ENCODE measurements around the gene PRAME.
"Not testable (repeated sequence)": the region's sequence is repeated elsewhere in the genome, so short reads cannot be mapped to it uniquely, and the experiment has no call there.

Gene PRAME

DNA sequence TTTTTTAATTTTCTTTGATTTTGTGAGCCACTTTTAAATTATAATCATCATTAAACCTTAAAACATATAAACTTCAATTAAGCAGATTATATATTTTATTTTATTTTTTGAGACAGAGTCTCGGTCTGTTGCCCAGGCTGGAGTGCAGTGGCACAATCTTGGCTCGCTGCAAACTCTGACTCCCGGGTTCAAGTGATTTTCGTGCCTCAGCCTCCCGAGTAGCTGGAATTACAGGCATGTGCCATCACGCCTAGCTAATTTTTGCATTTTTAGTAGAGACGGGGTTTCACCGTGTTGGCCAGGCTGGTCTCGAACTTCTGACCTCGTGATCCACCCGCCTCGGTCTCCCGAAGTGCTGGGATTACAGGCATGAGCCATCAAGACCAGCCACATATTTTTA lies 22.5 kb upstream of the PRAME start:
- in situ Hi-C loops (cut with HindIII; ENCODE audit: low sequenced_read_pairs): not testable (repeated sequence)

DNA sequence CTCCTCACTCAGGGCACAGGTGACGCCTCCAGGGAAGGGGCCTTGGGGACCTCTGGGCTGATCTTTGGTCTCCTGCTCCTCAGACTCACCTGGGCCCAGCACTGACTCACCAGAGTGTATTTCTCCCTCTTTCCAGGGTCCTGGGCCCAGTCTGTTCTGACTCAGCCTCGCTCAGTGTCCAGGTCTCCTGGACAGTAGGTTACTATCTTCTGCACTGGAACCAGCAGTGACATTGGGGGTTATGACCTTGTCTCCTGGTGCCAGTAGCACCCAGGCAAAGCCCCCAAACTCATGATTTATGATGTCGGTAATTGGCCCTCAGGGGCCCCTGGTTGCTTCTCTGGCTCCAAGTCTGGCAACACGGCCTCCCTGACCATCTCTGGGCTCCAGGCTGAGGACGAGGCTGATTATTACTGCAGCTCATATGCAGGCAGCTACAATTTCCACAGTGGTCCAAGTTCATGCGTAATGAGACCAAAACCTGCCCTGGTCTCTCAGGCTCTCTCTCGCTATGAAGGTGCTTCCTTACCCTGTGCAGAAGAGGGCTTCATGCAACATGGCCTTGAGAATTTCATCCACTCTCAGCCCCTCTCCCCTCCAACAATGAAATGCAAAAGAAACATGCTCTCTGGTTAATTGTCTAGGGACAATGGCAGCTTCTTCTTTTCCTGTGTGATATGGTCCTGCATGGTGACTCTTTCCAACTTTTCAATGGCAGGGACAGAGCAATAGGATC lies 21.0 kb upstream of the PRAME start:
- in situ Hi-C loops (cut with HindIII; ENCODE audit: low sequenced_read_pairs): no loop called here

DNA sequence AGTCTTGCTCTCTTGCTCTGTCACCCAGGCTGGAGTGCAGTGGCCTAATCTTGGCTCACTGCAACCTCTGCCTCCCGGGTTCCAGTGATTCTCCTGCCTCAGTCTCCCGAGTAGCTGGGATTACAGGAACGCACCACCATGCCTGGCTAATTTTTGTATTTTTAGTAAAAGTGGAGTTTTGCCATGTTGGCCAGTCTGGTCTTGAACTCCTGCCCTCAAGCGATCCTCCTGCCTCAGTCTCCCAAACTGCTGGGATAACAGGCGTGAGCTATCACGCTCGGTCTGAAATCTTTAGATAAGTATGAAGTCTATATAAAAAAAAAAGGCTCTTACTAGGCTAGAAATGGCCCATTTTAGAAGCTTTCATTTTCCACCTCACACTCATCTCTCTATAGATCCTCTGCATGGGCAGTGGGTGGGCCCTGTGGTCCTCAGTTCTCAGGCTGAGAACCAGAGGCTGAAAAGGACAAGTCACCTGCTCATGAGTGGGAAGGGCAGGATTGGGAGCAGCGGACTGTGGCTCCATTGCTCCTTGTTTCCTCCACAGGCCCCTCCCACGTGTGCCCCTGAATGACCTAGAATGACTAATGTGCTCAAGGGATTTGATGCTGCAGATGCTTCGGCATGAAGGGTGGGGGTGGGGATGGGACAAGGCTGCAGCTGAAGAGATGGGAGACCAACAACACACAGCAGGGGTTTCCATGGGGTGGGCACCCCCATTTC lies 19.8 kb upstream of the PRAME start:
- in situ Hi-C loops (cut with HindIII; ENCODE audit: low sequenced_read_pairs): no loop called here

DNA sequence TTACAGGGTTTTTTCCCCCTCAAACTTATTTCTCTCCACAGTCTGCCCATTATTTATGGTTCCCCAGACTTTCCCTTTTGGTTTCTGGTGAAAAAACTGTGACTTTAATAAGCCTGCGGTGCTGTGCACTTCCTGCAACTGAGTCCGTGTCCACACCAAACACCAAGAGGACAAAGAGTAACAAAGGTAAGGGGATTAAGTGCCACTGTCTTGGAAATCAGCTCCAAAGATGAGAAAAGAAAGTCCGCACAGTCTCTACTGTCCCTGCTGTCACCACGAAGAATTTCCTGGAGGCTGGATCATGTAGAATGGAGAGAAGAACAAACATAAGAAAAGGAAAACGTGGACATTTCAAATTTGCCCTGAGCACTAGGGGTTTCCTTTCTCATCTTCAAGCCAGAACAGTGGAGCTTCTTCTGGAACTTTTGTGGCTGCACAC lies 17.9 kb upstream of the PRAME start:
- in situ Hi-C loops (cut with HindIII; ENCODE audit: low sequenced_read_pairs): no loop called here

DNA sequence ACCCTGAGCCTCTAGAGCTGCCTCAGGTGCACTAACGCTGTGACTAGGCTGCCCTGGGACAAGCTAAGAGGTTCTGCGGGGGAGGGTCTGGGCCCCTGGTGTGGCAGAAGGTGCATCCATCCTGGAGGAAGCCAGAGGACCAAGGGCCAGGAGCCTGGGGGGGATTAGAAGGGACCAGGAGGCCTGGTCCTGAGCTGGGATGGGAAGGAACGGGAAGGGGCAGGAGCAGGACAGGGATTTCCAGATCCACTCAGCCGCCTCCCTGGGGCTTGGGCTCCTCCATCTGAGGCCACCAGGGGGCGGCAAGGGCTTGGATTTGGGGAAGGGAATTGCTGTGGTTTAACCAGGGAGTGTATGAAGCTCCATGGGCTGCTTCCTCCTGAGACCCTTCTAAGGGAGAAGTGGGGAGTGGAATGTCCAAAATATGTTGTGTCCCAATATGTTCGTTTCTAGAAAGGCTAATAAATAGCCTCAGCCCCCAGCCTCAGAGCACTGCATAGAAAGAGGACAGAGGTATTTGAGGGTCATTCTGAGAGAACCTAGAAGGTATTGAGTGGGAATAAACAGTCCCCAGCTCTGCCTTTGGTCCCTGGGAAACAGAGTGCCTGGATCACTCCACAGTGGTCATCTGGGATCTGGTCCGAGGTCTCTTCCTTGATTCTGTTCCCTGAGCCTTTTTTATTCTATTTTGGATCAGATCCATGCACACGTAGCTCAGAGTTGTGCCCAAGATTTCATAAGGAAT lies 17.4 kb upstream of the PRAME start:
- in situ Hi-C loops (cut with HindIII; ENCODE audit: low sequenced_read_pairs): no loop called here

DNA sequence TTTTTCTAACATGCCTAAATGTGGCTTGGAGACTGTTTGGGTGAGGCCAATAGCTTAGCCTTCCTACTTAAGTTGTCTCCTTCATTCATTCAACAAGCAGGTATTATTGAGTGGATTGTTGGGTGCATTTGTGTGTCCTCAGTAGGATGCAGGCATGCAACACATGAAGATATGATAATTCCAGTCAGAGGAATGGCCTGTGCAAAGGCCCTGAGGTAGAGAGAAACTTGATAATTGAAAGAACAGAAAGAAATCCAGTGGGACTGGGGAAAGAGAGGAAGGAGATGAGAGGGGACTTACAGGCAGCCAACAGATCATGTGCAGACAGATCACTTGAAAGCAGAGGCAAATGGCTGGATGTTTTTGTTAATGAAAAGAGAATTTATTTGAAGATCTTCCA lies 15.3 kb upstream of the PRAME start:
- in situ Hi-C loops (cut with HindIII; ENCODE audit: low sequenced_read_pairs): no loop called here

DNA sequence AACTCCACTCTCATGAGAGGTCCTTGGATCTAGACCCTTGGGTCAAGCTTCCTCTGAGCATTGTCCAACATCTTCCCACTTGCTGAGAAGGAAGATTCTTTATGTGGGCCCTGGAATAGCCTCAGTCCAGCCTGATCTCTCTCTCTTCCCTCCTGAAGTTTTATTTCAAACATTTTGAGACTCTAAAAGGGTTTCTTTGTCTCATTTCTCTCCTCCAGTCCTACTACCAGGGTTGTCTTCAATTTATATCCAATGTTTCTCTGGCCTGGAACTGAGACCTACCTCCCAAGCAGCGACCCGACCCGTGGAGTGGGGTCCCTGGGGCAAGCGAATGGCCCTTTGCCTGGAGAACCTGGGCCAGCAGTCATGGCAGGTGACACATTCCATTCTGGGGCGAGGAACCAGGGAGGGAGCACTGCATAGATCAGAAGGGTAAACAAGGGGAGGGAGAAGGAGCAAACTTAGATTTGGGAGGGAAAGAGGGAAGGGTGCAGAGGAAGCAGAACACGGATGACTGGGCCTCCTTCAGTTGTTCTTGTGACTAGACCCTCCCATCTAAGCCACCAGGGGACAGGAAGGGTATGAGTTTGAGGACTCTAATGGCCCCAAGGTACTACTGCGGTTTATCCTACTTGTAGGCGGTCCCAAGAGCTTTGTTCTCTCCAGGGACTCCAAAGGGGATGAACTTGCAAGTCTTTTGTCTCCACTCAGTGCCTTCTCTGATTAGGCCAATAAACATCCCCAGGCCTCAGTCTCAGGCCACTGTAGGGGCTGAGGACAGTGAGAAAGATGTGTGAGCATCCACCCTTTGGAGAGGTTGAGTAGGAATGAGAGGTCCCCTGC lies 14.2 kb upstream of the PRAME start:
- in situ Hi-C loops (cut with HindIII; ENCODE audit: low sequenced_read_pairs): no loop called here

DNA sequence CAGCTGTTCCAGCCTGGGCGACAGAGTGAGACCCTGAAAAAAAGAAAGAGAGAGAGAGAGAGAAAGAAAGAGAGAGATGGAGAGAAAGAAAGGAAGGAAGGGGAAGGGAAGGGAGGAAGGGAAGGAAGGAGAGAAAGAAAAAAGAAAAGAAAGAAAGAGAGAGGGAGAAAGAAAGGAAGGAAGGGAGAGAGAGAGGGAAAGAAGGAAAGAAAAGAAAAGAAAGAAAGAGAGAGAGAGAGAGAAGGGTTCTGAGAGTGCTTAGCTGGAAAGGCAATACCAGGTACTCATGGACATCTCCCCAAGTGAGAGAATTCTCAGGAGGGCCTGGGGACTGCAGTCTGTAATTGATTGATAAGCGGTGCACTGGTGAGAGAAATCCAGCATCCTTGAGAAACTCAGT lies 12.8 kb upstream of the PRAME start:
- in situ Hi-C loops (cut with HindIII; ENCODE audit: low sequenced_read_pairs): no loop called here

DNA sequence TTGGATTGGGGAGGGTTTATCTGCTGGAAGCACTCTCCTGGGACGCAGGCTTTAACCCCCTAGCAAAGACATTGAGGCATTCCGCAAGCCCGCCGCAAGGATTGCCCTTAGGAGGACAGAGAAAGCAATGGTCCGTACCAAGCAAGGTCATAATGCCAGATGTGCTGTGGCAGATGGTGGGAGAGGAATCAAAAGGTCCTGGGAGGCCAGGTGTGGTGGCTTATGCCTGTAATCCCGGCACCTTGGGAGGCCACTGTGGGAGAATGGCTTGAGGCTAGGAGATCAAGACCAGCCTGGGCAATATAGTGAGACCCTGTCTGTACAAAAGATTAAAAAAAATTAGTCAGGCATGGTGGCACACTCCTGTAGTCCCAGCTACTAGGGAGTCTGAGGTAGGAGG lies 12.4 kb upstream of the PRAME start:
- in situ Hi-C loops (cut with HindIII; ENCODE audit: low sequenced_read_pairs): no loop called here

DNA sequence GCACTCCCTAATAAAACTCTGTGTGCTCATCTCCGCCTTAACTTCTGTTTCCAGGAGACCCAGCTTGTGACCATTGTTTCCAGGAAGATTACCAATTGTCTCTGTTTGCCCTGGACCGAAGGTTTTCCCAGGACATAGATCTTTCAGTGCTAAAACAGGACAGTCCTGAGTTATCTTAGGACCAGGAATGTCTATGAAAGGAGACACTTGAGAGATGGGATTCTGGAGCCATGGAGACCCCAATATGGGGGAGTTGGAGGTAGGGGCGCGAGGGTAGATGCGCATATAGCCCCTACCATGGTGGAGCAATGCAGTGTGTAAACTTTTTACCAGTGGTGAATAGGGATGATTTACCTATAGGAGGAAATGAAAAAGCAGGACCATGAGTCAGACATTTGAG lies 10.2 kb upstream of the PRAME start:
- in situ Hi-C loops (cut with HindIII; ENCODE audit: low sequenced_read_pairs): no loop called here

DNA sequence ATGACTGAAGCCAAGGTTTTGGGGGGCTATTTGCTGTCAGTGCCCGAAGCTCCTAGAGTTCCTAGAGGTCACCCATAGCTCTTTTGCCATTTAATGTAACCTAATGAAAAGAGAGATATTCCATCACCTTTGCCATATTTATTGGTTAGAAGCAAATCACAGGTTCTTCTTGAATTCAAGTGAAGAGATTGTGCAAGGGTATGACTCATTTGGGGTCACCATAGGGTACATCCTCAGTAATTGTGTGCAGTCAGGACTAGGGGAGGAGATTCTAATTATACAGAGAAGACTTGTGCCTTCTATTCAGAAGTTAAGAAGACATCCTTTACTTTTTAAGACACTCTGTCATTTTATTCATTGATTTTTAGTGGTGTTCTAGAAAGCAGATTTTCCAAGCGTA lies 6.9 kb upstream of the PRAME start:
- in situ Hi-C loops (cut with HindIII; ENCODE audit: low sequenced_read_pairs): no loop called here

DNA sequence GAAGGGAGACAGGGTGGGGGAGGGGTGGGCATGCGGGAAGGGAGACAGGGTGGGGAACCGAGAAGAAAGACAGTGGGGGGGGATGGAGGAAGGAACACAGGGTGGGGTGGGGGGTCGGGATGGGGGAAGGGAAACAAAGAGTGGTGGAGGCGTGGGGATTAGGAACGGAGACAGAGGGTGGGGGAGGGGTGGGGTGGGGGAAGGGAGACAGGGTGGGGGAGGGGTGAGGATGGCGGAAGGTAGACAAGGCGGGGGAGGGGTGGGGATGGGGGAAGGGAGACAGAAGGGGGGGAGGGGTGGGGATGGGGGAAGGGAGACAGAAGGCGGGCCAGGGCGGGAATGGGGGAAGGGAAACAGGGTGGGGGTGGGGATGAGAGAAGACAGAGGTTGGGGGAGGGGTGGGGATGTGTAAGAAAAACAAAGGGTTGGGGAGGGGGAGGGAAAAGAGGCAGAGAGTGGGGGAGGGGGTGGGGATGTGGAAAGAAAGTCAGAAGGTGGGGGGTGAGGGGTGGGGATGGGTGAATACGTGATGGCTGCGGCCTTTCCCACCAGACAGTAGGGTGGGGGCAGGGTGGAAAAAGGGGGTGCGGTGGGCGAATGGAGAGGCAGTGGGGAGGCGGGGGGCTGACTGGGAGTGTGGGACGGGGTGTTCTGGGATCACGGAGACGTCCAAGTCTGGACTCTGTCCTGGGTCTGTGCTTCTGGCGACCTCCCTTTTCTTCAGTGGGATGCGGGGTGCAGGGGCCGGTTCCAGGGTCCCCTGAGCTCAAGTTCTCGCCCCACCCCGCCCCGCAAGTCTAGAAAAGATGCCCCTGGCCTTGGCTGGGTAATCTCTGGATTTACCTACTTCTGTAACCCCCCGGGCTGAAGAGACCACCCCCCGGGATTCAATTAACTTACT lies 744 bp downstream of the PRAME start:
- in situ Hi-C loops (cut with HindIII; ENCODE audit: low sequenced_read_pairs): no loop called here

DNA sequence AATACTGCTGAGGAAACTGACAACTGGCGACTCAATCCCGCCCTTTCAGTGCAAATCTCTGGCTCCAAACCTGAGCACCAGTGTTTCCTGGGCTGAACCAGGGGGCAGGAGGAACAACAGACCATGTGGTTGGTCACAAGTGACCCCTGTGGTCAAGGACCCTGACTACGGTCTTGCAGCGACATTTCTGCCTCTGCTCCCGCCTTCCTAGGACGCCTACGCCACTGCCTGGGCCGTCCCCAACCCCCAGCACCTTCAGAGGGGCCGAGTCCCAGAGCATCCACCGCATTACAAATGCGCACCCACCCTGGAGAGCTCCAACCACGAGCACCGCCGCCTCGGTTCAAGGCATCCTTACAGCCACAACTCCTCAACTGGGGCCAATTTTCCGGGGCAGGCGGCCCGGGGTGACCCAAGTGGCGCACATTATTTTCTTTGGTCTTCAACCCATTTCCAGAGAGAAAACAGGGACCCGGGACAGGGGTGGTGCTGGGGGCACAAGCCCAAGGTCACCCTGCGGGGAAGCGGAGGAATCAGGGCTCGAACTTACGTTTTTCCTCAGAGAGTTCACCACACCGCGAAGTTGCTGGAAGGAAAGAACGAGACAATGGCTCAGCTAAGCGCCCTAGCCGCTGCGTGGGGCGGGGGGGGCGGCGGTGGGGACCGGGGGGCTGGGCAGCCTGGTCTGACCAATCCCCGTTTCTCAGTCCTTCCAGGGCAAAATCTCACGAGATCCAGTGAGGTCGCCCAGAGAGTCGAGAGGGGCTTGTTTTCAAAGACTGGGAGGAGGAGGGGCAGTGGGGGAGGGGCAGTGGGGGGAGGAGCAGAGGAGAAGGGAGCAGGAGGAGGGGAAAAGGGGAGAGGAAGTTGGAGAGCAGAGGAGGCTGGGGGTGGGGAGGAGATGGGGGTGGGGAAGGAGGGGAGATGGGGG lies 1.8 kb downstream of the PRAME start:
- in situ Hi-C loops (cut with HindIII; ENCODE audit: low sequenced_read_pairs): no loop called here

DNA sequence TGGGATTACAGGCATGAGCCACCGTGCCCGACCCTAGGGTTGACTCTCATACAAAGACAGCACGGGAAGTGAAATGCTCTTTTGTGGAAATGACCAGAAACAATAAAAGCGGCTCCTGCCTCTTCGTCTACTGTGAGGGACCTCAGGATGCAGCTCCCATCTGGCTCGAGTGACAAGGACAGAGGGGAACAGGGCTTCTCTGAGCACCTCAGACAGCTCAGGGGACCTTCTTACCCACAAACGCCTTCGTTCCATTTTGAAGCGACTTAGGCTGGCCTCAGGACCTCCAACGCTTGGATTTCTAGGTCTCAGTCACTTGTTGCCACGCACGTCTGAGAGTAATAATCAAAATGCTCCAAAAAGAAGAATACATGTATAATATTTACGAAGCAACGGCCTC lies 2.5 kb downstream of the PRAME start:
- in situ Hi-C loops (cut with HindIII; ENCODE audit: low sequenced_read_pairs): no loop called here

DNA sequence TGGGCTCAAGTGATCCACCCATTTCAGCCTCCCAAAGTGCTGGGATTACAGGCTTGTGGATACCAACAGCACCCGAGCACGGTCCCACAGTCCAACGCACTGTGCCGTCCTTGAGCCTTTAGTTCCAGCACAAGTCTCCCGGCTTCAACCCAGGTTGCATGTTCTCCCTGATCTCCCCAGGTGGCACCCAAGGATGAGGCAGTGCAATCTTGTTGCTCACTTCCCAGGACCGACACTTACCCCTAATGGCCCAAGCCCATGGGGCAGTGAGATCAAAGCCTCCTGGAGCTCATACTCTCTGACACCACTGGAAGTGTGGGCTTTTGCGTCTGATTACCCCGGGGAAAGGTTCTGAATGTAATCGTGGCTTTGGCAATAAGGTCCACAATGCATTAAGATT lies 3.5 kb downstream of the PRAME start:
- in situ Hi-C loops (cut with HindIII; ENCODE audit: low sequenced_read_pairs): no loop called here

DNA sequence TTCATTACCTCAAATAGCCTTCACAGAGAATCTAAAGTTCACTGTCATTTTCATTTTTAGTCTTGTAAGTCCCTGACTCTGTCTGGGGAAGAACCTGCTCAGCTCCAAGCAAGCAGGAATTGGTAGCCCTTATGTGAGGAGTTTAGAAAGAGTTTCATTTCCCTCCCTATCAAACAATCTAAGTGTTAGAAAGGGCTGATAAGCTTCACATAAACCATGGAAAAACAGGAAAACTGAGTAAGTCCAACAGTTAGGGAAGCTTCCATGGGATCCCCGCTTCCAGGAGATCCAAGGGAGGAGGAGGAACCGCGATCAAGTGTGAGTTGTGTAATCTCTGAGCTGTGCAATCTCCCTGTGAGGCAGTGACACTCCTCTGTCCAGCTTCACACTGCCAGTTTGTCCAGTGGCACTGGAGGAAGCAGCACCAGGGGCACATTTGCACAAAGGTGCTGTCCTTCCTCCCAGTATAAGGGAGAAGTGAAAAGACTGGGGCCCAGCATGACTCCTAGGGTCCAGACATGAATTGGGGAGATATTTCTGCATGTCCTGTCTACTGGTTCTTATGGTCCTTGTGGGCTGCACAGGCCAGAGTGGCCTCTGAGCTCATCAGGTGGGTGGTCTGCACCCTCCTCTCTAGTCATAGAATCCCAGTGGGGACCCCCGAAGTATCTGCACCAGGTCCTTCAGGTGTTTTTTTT lies 4.3 kb downstream of the PRAME start:
- in situ Hi-C loops (cut with HindIII; ENCODE audit: low sequenced_read_pairs): no loop called here

DNA sequence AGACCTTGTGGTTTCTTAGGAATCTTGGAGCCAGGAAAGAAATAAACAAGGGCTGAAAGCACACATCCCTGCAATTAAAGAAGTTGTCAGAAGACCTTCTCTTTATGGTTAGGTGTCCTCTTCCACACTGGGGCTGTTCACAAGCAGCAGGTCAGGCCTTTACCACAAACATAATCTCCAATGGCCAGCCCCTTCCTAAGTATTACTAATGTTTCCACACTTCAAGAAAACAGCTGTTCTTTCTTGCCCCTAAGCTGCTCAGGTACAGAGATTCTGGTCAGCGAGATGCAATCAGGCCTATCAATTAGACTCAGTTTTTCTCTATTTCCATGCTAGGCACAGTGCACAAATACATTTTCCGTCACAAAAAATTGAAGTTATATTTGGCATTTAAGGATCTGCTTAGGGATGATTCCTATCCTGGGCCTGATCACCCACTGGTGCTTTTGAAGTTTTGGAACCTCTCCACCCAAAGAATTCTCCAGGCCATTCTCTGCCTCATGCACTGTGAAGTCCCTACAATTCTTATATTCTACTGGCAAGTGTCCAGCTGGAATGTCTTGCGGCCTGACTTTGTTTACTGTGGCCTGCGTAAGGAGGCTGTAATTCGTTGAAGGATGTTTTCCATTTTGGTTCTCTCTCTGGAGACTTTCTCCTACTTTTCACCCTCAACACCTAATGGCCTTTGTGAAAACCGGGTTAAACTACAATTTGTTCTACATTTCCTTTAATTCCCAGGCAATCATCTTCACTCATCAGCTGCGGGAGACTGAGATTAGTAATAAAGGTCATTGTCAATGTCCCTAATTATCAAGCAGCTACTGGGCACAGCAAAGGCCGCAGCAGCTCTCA lies 5.1 kb downstream of the PRAME start:
- in situ Hi-C loops (cut with HindIII; ENCODE audit: low sequenced_read_pairs): no loop called here

All from endothelial cell of hepatic sinusoid (primary cell).